ENCODE measurements around the gene SRGAP3. TPM values are rescaled to one million over a fixed set of nuclear protein-coding genes. Genes with fewer than 3 reads are reported as not detected.

SRGAP3 gene
- total and polyA plus RNA-seq, 10 of the 15 experiments (the other 5 are each of a cell fraction or from before 2014, with no cell fraction given): 0.32 to 1.7 (median 0.99) TPM

- TF ChIP-seq MLLT1 (IDR thresholded peaks at IDR 0.05) (no peak), SIX5 (IDR thresholded peaks at IDR 0.05; ENCODE audit: low read depth, low read length, severe bottlenecking) (no peak), PML (IDR thresholded peaks at IDR 0.05; ENCODE audit: low read length) (no peak), HCFC1 (IDR thresholded peaks at IDR 0.05; ENCODE audit: low read length) (no peak), ZNF274 (IDR thresholded peaks at IDR 0.05; ENCODE audit: insufficient read depth, insufficient read length) (no peak)
Measured at GRCh38 chr3:9183011-9183410, 66.4 kb downstream of the SRGAP3 start (continued).

- no peak overlapping the region for H3K27ac ChIP-seq (ENCODE audit: control insufficient read depth, insufficient read depth)
- TF ChIP-seq SREBF1 (IDR thresholded peaks at IDR 0.05; ENCODE audit: low read length): no peak
- no peak for TF ChIP-seq SUZ12 (IDR thresholded peaks at IDR 0.05; ENCODE audit: unreplicated experiment)
- intact Hi-C loops (cut with micrococcal nuclease; ENCODE audit: unreplicated experiment) (no loop called here), in situ Hi-C loops (cut with MboI) (no loop called here)
- no peak overlapping the region for H3K4me3 ChIP-seq
- no peaks in the 10 kb centered on the region for H3K27me3 ChIP-seq (replicated peaks in 1 of 2; ENCODE audit: control insufficient read depth in 2 of 2, insufficient read depth in 2 of 2, low read length in 1 of 2)
- ChIA-PET CTCF (interaction anchor here (1.6 kb wide), 1 partner anchor 13 kb away, joined by 3 read pairs; no protein-coding TSS in a partner anchor), POLR2A (interaction anchor here (0.6 kb wide), 1 partner anchor 221 kb away, joined by 5 read pairs; no protein-coding TSS in a partner anchor), RAD21 (ENCODE audit: unreplicated experiment) (interaction anchor here (0.6 kb wide), 1 partner anchor 48 kb away, joined by 3 read pairs; no protein-coding TSS in a partner anchor), SMC1A (ENCODE audit: uncharacterized antibody, unreplicated experiment) (no interaction called here)
- H3K9ac ChIP-seq (ENCODE audit: control insufficient read depth, insufficient read depth, low read length): no peak overlapping the region
- peak overlapping the region; percentile 79 for H2AFZ ChIP-seq (ENCODE audit: control insufficient read depth, low read depth, low read length)
- H3K4me2 ChIP-seq (ENCODE audit: control insufficient read depth, insufficient read depth): peak overlapping the region; percentile 51
- no peaks in the 10 kb centered on the region for H4K20me1 ChIP-seq (ENCODE audit: control insufficient read depth, insufficient read depth)
- 67% methylated on average over 6 of the region's 6 CpGs for WGBS (ENCODE audit: insufficient coverage, insufficient replicate concordance, low lambda C conversion rate, missing lambda C conversion rate)
- no peaks in the 10 kb centered on the region for H3K79me2 ChIP-seq (ENCODE audit: control insufficient read depth, insufficient read depth, low read length)
- H3K9me3 ChIP-seq (replicated peaks; ENCODE audit: control insufficient read depth, insufficient read depth, low read length): no peaks in the 10 kb centered on the region; the same call in 2 of the 3 replicates
- no TSS peak for BruUV-seq (replicated peaks)
- DNase-seq (ENCODE audit: low read depth, low spot score) (no peak), FAIRE-seq (no peak), ATAC-seq (no peak)
- peaks cover 14% of the 10 kb centered on the region for H3K4me1 ChIP-seq (ENCODE audit: control insufficient read depth, insufficient read depth, low read length)
- H3K36me3 ChIP-seq (ENCODE audit: control insufficient read depth in 2 of 2, insufficient read depth in 2 of 2, low read length in 1 of 2): no peaks in the 10 kb centered on the region
Measured at GRCh38 chr3:9180764-9181117, 68.7 kb downstream of the SRGAP3 start.
